ENCODE results near the gene CTNND2.

The CTNND2 gene

GRCh38 chr5:11239261-11240015, 664.8 kb downstream of the CTNND2 start:
- no peak for DNase-seq

- no peak for DNase-seq
Observed at GRCh38 chr5:11234501-11234911, 669.7 kb downstream of the CTNND2 start.

- no peak for DNase-seq
Observed at GRCh38 chr5:11230890-11231289, 673.4 kb downstream of the CTNND2 start.

- DNase-seq, result no peak
Observed at GRCh38 chr5:11227064-11227463, 677.2 kb downstream of the CTNND2 start.

- no peak for DNase-seq
Observed at GRCh38 chr5:11224436-11225187, 679.6 kb downstream of the CTNND2 start.

GRCh38 chr5:11222169-11222568, 682.1 kb downstream of the CTNND2 start:
- no peak for DNase-seq

GRCh38 chr5:11214864-11215644, 689.2 kb downstream of the CTNND2 start:
- no peak for DNase-seq

- no peak for DNase-seq
Observed at GRCh38 chr5:11212706-11213105, 691.5 kb downstream of the CTNND2 start.

- DNase-seq, result no peak
Observed at GRCh38 chr5:11197726-11198125, 706.5 kb downstream of the CTNND2 start.

- DNase-seq, result no peak
Observed at GRCh38 chr5:11191673-11192072, 712.6 kb downstream of the CTNND2 start.

GRCh38 chr5:11182441-11183080, 721.7 kb downstream of the CTNND2 start:
- DNase-seq, result no peak

- DNase-seq, result no peak
Observed at GRCh38 chr5:11181940-11182339, 722.3 kb downstream of the CTNND2 start.

- no peak for DNase-seq
Observed at GRCh38 chr5:11180890-11181289, 723.4 kb downstream of the CTNND2 start.

GRCh38 chr5:11177999-11178711, 726.1 kb downstream of the CTNND2 start:
- DNase-seq, result no peak

GRCh38 chr5:11174591-11174990, 729.7 kb downstream of the CTNND2 start:
- DNase-seq, result no peak

- no peak for DNase-seq
Observed at GRCh38 chr5:11172484-11172883, 731.8 kb downstream of the CTNND2 start.

- DNase-seq, result no peak
Observed at GRCh38 chr5:11171236-11171635, 733.0 kb downstream of the CTNND2 start.

- no peak for DNase-seq
Observed at GRCh38 chr5:11166923-11167322, 737.3 kb downstream of the CTNND2 start.

- no peak for DNase-seq
Observed at GRCh38 chr5:11164531-11165294, 739.5 kb downstream of the CTNND2 start.

- DNase-seq, result no peak
Observed at GRCh38 chr5:11157132-11157531, 747.1 kb downstream of the CTNND2 start.

GRCh38 chr5:11153670-11154382, 750.4 kb downstream of the CTNND2 start:
- no peak for DNase-seq

Data from effector CD4-positive, alpha-beta T cell (primary cell).